Measurements from ENCODE around the gene CLSTN3. TPM values are rescaled to one million over a fixed set of nuclear protein-coding genes. Genes with fewer than 3 reads are reported as not detected.

Gene CLSTN3
- total and polyA plus RNA-seq, 5 donors from 2014 or later, result 2.2 to 64.9 (median 4.1) TPM

- Histone ChIP-seq H3K9me3 (ENCODE audit: control insufficient read depth in 2 of 2, low read length in 2 of 2) (no peaks in the 10 kb centered on the region), H3K4me3 (ENCODE audit: low read depth, low read length) (no peak overlapping the region), H3K36me3 (ENCODE audit: control insufficient read depth, insufficient read depth, low read length) (peaks cover 3% of the 10 kb centered on the region), H3K4me1 (ENCODE audit: control insufficient read depth, insufficient read depth, low read length, poor library complexity, severe bottlenecking) (no peaks in the 10 kb centered on the region), H3K27me3 (ENCODE audit: control insufficient read depth, insufficient read depth, low read length) (no peaks in the 10 kb centered on the region), H3K27ac (ENCODE audit: insufficient read depth, low read length, poor library complexity, severe bottlenecking) (no peak overlapping the region)
- H3K27me3 Mint-ChIP-seq, result no peaks in the 10 kb centered on the region
- DNase-seq (no peak), ATAC-seq (ENCODE audit: low read depth in 2 of 2) (no peak)
- peak overlapping the region in 2 of 3 donors; percentile 27 to 29 for H3K27ac Mint-ChIP-seq
- H3K36me3 Mint-ChIP-seq, result peaks cover 12% of the 10 kb centered on the region
- H3K4me1 Mint-ChIP-seq, result peaks cover 0 to 3% (median 1%) of the 10 kb centered on the region in 4 donors
- no peaks in the 10 kb centered on the region for H3K9me3 Mint-ChIP-seq
- H3K4me3 Mint-ChIP-seq, result peak overlapping the region in 1 of 4 donors; percentile 12
Observed at GRCh38 chr12:7122811-7123769, 7.1 kb upstream of the CLSTN3 start.

- DNase-seq, result no peak
- no peak for ATAC-seq (ENCODE audit: low read depth in 2 of 2)
- H3K27me3 ChIP-seq (ENCODE audit: control insufficient read depth, insufficient read depth, low read length), result no peaks in the 10 kb centered on the region
- no peaks in the 10 kb centered on the region for H3K36me3 ChIP-seq (ENCODE audit: control insufficient read depth, insufficient read depth, low read length)
- Mint-ChIP-seq H3K4me1 (peaks cover 0 to 9% (median 1%) of the 10 kb centered on the region in 4 donors), H3K4me3 (peak overlapping the region in 1 of 4 donors; percentile 43), H3K36me3 (peaks cover 8% of the 10 kb centered on the region), H3K9me3 (no peaks in the 10 kb centered on the region), H3K27ac (peak overlapping the region in 1 of 3 donors; percentile 29), H3K27me3 (no peaks in the 10 kb centered on the region)
- H3K27ac ChIP-seq (ENCODE audit: insufficient read depth, low read length, poor library complexity, severe bottlenecking), result no peak overlapping the region
- H3K4me1 ChIP-seq (ENCODE audit: control insufficient read depth, insufficient read depth, low read length, poor library complexity, severe bottlenecking), result no peaks in the 10 kb centered on the region
- H3K9me3 ChIP-seq (ENCODE audit: control insufficient read depth in 2 of 2, low read length in 2 of 2), result no peaks in the 10 kb centered on the region
- no peak overlapping the region for H3K4me3 ChIP-seq (ENCODE audit: low read depth, low read length)
Observed at GRCh38 chr12:7123806-7124522, 6.2 kb upstream of the CLSTN3 start.

GRCh38 chr12:7125632-7126227 lies 4.4 kb upstream of the CLSTN3 start:
- DNase-seq (no peak), ATAC-seq (ENCODE audit: low read depth in 2 of 2) (no peak)
- Histone ChIP-seq H3K36me3 (ENCODE audit: control insufficient read depth, insufficient read depth, low read length) (no peaks in the 10 kb centered on the region), H3K4me3 (ENCODE audit: low read depth, low read length) (no peak overlapping the region), H3K27me3 (ENCODE audit: control insufficient read depth, insufficient read depth, low read length) (no peaks in the 10 kb centered on the region), H3K4me1 (ENCODE audit: control insufficient read depth, insufficient read depth, low read length, poor library complexity, severe bottlenecking) (peaks cover 10% of the 10 kb centered on the region), H3K27ac (ENCODE audit: insufficient read depth, low read length, poor library complexity, severe bottlenecking) (no peak overlapping the region), H3K9me3 (ENCODE audit: control insufficient read depth in 2 of 2, low read length in 2 of 2) (no peaks in the 10 kb centered on the region)
- H3K4me1 Mint-ChIP-seq, result peaks cover 0 to 19% (median 4%) of the 10 kb centered on the region in 4 donors
- H3K27me3 Mint-ChIP-seq, result no peaks in the 10 kb centered on the region
- H3K4me3 Mint-ChIP-seq, result peak overlapping the region in 2 of 4 donors; percentile 21 to 46
- H3K27ac Mint-ChIP-seq, result no peak overlapping the region
- no peaks in the 10 kb centered on the region for H3K9me3 Mint-ChIP-seq
- peaks cover 8% of the 10 kb centered on the region for H3K36me3 Mint-ChIP-seq

GRCh38 chr12:7127916-7128626 lies 2.1 kb upstream of the CLSTN3 start:
- Mint-ChIP-seq H3K27ac (peak overlapping the region; percentile 82 to 93 (median 83)), H3K36me3 (peaks cover 8% of the 10 kb centered on the region), H3K27me3 (no peaks in the 10 kb centered on the region), H3K4me3 (peak overlapping the region; percentile 75 to 98 (median 93)), H3K9me3 (no peaks in the 10 kb centered on the region), H3K4me1 (peaks cover 0 to 42% (median 17%) of the 10 kb centered on the region in 4 donors)
- H3K27me3 ChIP-seq (ENCODE audit: control insufficient read depth, insufficient read depth, low read length), result no peaks in the 10 kb centered on the region
- no peak for DNase-seq
- no peak for ATAC-seq (ENCODE audit: low read depth in 2 of 2)
- H3K9me3 ChIP-seq (ENCODE audit: control insufficient read depth in 2 of 2, low read length in 2 of 2), result no peaks in the 10 kb centered on the region
- H3K4me3 ChIP-seq (ENCODE audit: low read depth, low read length), result no peak overlapping the region
- no peaks in the 10 kb centered on the region for H3K36me3 ChIP-seq (ENCODE audit: control insufficient read depth, insufficient read depth, low read length)
- H3K4me1 ChIP-seq (ENCODE audit: control insufficient read depth, insufficient read depth, low read length, poor library complexity, severe bottlenecking), result peaks cover 23% of the 10 kb centered on the region
- H3K27ac ChIP-seq (ENCODE audit: insufficient read depth, low read length, poor library complexity, severe bottlenecking), result no peak overlapping the region

- Histone ChIP-seq H3K36me3 (ENCODE audit: control insufficient read depth, insufficient read depth, low read length) (peaks cover 5% of the 10 kb centered on the region), H3K9me3 (ENCODE audit: control insufficient read depth in 2 of 2, low read length in 2 of 2) (no peaks in the 10 kb centered on the region), H3K4me1 (ENCODE audit: control insufficient read depth, insufficient read depth, low read length, poor library complexity, severe bottlenecking) (peaks cover 23% of the 10 kb centered on the region), H3K4me3 (ENCODE audit: low read depth, low read length) (peak within 1 kb of the TSS; percentile 71), H3K27ac (ENCODE audit: insufficient read depth, low read length, poor library complexity, severe bottlenecking) (peak within 1 kb of the TSS; percentile 75), H3K27me3 (ENCODE audit: control insufficient read depth, insufficient read depth, low read length) (no peaks in the 10 kb centered on the region)
- ATAC-seq (ENCODE audit: low read depth in 2 of 2), result no peak
- peaks cover 0 to 45% (median 15%) of the 10 kb centered on the region in 4 donors for H3K4me1 Mint-ChIP-seq
- peak within 1 kb of the TSS; percentile 83 to 97 (median 93) for H3K27ac Mint-ChIP-seq
- peaks cover 6% of the 10 kb centered on the region for H3K36me3 Mint-ChIP-seq
- no peaks in the 10 kb centered on the region for H3K9me3 Mint-ChIP-seq
- no peak for DNase-seq
- no peaks in the 10 kb centered on the region for H3K27me3 Mint-ChIP-seq
- peak within 1 kb of the TSS; percentile 90 to 98 (median 96) for H3K4me3 Mint-ChIP-seq
Observed at GRCh38 chr12:7128681-7129286, 1.4 kb upstream of the CLSTN3 start, which contains the start of gene RBP5. Gene RBP5, minus strand, starts transcription at chr12:7128889. Its CDS starts 114 bp downstream, at chr12:7128775.

- peak overlapping the region; percentile 71 for H3K4me3 ChIP-seq (ENCODE audit: low read depth, low read length)
- H3K4me3 Mint-ChIP-seq, result peak overlapping the region; percentile 90 to 98 (median 96)
- H3K36me3 ChIP-seq (ENCODE audit: control insufficient read depth, insufficient read depth, low read length), result peaks cover 9% of the 10 kb centered on the region
- H3K9me3 ChIP-seq (ENCODE audit: control insufficient read depth in 2 of 2, low read length in 2 of 2), result no peaks in the 10 kb centered on the region
- no peaks in the 10 kb centered on the region for H3K27me3 ChIP-seq (ENCODE audit: control insufficient read depth, insufficient read depth, low read length)
- no peaks in the 10 kb centered on the region for H3K27me3 Mint-ChIP-seq
- ATAC-seq (ENCODE audit: low read depth in 2 of 2), result peak in 1 of 2 donors; percentile 18
- H3K4me1 Mint-ChIP-seq, result peaks cover 0 to 45% (median 15%) of the 10 kb centered on the region in 4 donors
- H3K27ac Mint-ChIP-seq, result peak overlapping the region in 2 of 3 donors; percentile 82 to 93
- H3K36me3 Mint-ChIP-seq, result peaks cover 10% of the 10 kb centered on the region
- peaks cover 23% of the 10 kb centered on the region for H3K4me1 ChIP-seq (ENCODE audit: control insufficient read depth, insufficient read depth, low read length, poor library complexity, severe bottlenecking)
- no peak for DNase-seq
- H3K9me3 Mint-ChIP-seq, result no peaks in the 10 kb centered on the region
- H3K27ac ChIP-seq (ENCODE audit: insufficient read depth, low read length, poor library complexity, severe bottlenecking), result peak overlapping the region; percentile 75
Observed at GRCh38 chr12:7129287-7129871, 792 bp upstream of the CLSTN3 start.
